ENCODE measurements around the gene MCM3. TPM values are rescaled to one million over a fixed set of nuclear protein-coding genes. Genes with fewer than 3 reads are reported as not detected.

Gene MCM3
- total RNA-seq: 213 TPM in 2 replicates

GRCh38 chr6:52284460-52285176, at the start of gene MCM3:
Gene MCM3 (minus strand): TSS chr6:52284742. CDS start chr6:52284674, 68 bp downstream.
- peaks cover 40% of the 10 kb centered on the region for H3K36me3 Mint-ChIP-seq (ENCODE audit: low read depth)
- intact Hi-C loops (cut with micrococcal nuclease): loop anchor here (1.0 to 5.0 kb wide), 10 partner anchors 20 to 698 kb away; partner anchors contain the start of genes PAQR8 and TRAM2
- H3K4me1 Mint-ChIP-seq (ENCODE audit: low read depth): peaks cover 44% of the 10 kb centered on the region
- no peak within 1 kb of the TSS for H3K4me3 Mint-ChIP-seq (ENCODE audit: low read depth)
- H3K9me3 Mint-ChIP-seq: no peaks in the 10 kb centered on the region
- no peak within 1 kb of the TSS for H3K27ac Mint-ChIP-seq
- no peaks in the 10 kb centered on the region for H3K27me3 Mint-ChIP-seq (ENCODE audit: low read depth)
- peak; percentile 98 for DNase-seq (ENCODE audit: low spot score)

GRCh38 chr6:52333840-52334200, 49.3 kb upstream of the MCM3 start:
- peaks cover 32% of the 10 kb centered on the region for H3K4me1 Mint-ChIP-seq (ENCODE audit: low read depth)
- no peaks in the 10 kb centered on the region for H3K27me3 Mint-ChIP-seq (ENCODE audit: low read depth)
- intact Hi-C loops (cut with micrococcal nuclease): no loop called here
- H3K4me3 Mint-ChIP-seq (ENCODE audit: low read depth): no peak overlapping the region
- DNase-seq (ENCODE audit: low spot score): no peak
- H3K27ac Mint-ChIP-seq: no peak overlapping the region
- H3K9me3 Mint-ChIP-seq: no peaks in the 10 kb centered on the region
- no peaks in the 10 kb centered on the region for H3K36me3 Mint-ChIP-seq (ENCODE audit: low read depth)

GRCh38 chr6:52331793-52332457, 47.4 kb upstream of the MCM3 start:
- Mint-ChIP-seq H3K27ac (no peak overlapping the region), H3K9me3 (no peaks in the 10 kb centered on the region), H3K27me3 (ENCODE audit: low read depth) (no peaks in the 10 kb centered on the region), H3K4me1 (ENCODE audit: low read depth) (peaks cover 21% of the 10 kb centered on the region), H3K4me3 (ENCODE audit: low read depth) (no peak overlapping the region), H3K36me3 (ENCODE audit: low read depth) (no peaks in the 10 kb centered on the region)
- intact Hi-C loops (cut with micrococcal nuclease): no loop called here
- DNase-seq (ENCODE audit: low spot score): no peak

GRCh38 chr6:52330470-52330869, 45.9 kb upstream of the MCM3 start:
- Mint-ChIP-seq H3K27ac (no peak overlapping the region), H3K27me3 (ENCODE audit: low read depth) (no peaks in the 10 kb centered on the region), H3K36me3 (ENCODE audit: low read depth) (no peaks in the 10 kb centered on the region), H3K4me1 (ENCODE audit: low read depth) (peaks cover 12% of the 10 kb centered on the region), H3K4me3 (ENCODE audit: low read depth) (no peak overlapping the region), H3K9me3 (no peaks in the 10 kb centered on the region)
- DNase-seq (ENCODE audit: low spot score): no peak
- intact Hi-C loops (cut with micrococcal nuclease): no loop called here

GRCh38 chr6:52328729-52329128, 44.2 kb upstream of the MCM3 start:
- no peak for DNase-seq (ENCODE audit: low spot score)
- no peaks in the 10 kb centered on the region for H3K36me3 Mint-ChIP-seq (ENCODE audit: low read depth)
- no peak overlapping the region for H3K27ac Mint-ChIP-seq
- intact Hi-C loops (cut with micrococcal nuclease): no loop called here
- peaks cover 5% of the 10 kb centered on the region for H3K4me1 Mint-ChIP-seq (ENCODE audit: low read depth)
- H3K4me3 Mint-ChIP-seq (ENCODE audit: low read depth): no peak overlapping the region
- no peaks in the 10 kb centered on the region for H3K27me3 Mint-ChIP-seq (ENCODE audit: low read depth)
- no peaks in the 10 kb centered on the region for H3K9me3 Mint-ChIP-seq

GRCh38 chr6:52328303-52328662, 43.7 kb upstream of the MCM3 start:
- Mint-ChIP-seq H3K27me3 (ENCODE audit: low read depth) (no peaks in the 10 kb centered on the region), H3K36me3 (ENCODE audit: low read depth) (no peaks in the 10 kb centered on the region), H3K27ac (no peak overlapping the region), H3K4me3 (ENCODE audit: low read depth) (no peak overlapping the region), H3K4me1 (ENCODE audit: low read depth) (peaks cover under 1% of the 10 kb centered on the region), H3K9me3 (no peaks in the 10 kb centered on the region)
- no peak for DNase-seq (ENCODE audit: low spot score)
- intact Hi-C loops (cut with micrococcal nuclease): no loop called here

- no peak overlapping the region for H3K27ac Mint-ChIP-seq
These were observed 42.2 kb upstream of the MCM3 start for GRCh38 chr6:52326540-52327364.

GRCh38 chr6:52325695-52326471, 41.3 kb upstream of the MCM3 start:
- no peak for DNase-seq (ENCODE audit: low spot score)
- H3K36me3 Mint-ChIP-seq (ENCODE audit: low read depth): no peaks in the 10 kb centered on the region
- no peaks in the 10 kb centered on the region for H3K27me3 Mint-ChIP-seq (ENCODE audit: low read depth)
- H3K4me3 Mint-ChIP-seq (ENCODE audit: low read depth): no peak overlapping the region
- H3K4me1 Mint-ChIP-seq (ENCODE audit: low read depth): no peaks in the 10 kb centered on the region
- H3K9me3 Mint-ChIP-seq: no peaks in the 10 kb centered on the region
- intact Hi-C loops (cut with micrococcal nuclease): no loop called here
- H3K27ac Mint-ChIP-seq: no peak overlapping the region

More at GRCh38 chr6:52326540-52327364, 42.2 kb upstream of the MCM3 start:
- Mint-ChIP-seq H3K4me3 (ENCODE audit: low read depth) (no peak overlapping the region), H3K27me3 (ENCODE audit: low read depth) (no peaks in the 10 kb centered on the region), H3K36me3 (ENCODE audit: low read depth) (no peaks in the 10 kb centered on the region), H3K4me1 (ENCODE audit: low read depth) (no peaks in the 10 kb centered on the region), H3K9me3 (no peaks in the 10 kb centered on the region)
- intact Hi-C loops (cut with micrococcal nuclease): no loop called here
- DNase-seq (ENCODE audit: low spot score): no peak

- H3K4me3 Mint-ChIP-seq (ENCODE audit: low read depth): no peak overlapping the region
- H3K9me3 Mint-ChIP-seq: no peaks in the 10 kb centered on the region
- no peaks in the 10 kb centered on the region for H3K36me3 Mint-ChIP-seq (ENCODE audit: low read depth)
- H3K27me3 Mint-ChIP-seq (ENCODE audit: low read depth): no peaks in the 10 kb centered on the region
- no peak overlapping the region for H3K27ac Mint-ChIP-seq
- no peaks in the 10 kb centered on the region for H3K4me1 Mint-ChIP-seq (ENCODE audit: low read depth)
- intact Hi-C loops (cut with micrococcal nuclease): no loop called here
- no peak for DNase-seq (ENCODE audit: low spot score)
These were observed 39.6 kb upstream of the MCM3 start for GRCh38 chr6:52324189-52324588.

- H3K4me3 Mint-ChIP-seq (ENCODE audit: low read depth): no peak overlapping the region
- no peak for DNase-seq (ENCODE audit: low spot score)
- no peaks in the 10 kb centered on the region for H3K9me3 Mint-ChIP-seq
- H3K36me3 Mint-ChIP-seq (ENCODE audit: low read depth): no peaks in the 10 kb centered on the region
- H3K4me1 Mint-ChIP-seq (ENCODE audit: low read depth): peaks cover 11% of the 10 kb centered on the region
- no peak overlapping the region for H3K27ac Mint-ChIP-seq
- intact Hi-C loops (cut with micrococcal nuclease): no loop called here
- H3K27me3 Mint-ChIP-seq (ENCODE audit: low read depth): no peaks in the 10 kb centered on the region
These were observed 33.5 kb upstream of the MCM3 start for GRCh38 chr6:52317841-52318581.

GRCh38 chr6:52317211-52317610, 32.7 kb upstream of the MCM3 start:
- Mint-ChIP-seq H3K36me3 (ENCODE audit: low read depth) (no peaks in the 10 kb centered on the region), H3K4me1 (ENCODE audit: low read depth) (peaks cover 11% of the 10 kb centered on the region), H3K4me3 (ENCODE audit: low read depth) (no peak overlapping the region), H3K9me3 (no peaks in the 10 kb centered on the region), H3K27me3 (ENCODE audit: low read depth) (no peaks in the 10 kb centered on the region), H3K27ac (no peak overlapping the region)
- DNase-seq (ENCODE audit: low spot score): no peak
- intact Hi-C loops (cut with micrococcal nuclease): no loop called here

GRCh38 chr6:52314752-52315151, 30.2 kb upstream of the MCM3 start:
- DNase-seq (ENCODE audit: low spot score): no peak

More at GRCh38 chr6:52314752-52315151, 30.2 kb upstream of the MCM3 start:
- no peaks in the 10 kb centered on the region for H3K36me3 Mint-ChIP-seq (ENCODE audit: low read depth)
- intact Hi-C loops (cut with micrococcal nuclease): no loop called here
- H3K4me1 Mint-ChIP-seq (ENCODE audit: low read depth): peaks cover 15% of the 10 kb centered on the region
- H3K9me3 Mint-ChIP-seq: no peaks in the 10 kb centered on the region
- H3K4me3 Mint-ChIP-seq (ENCODE audit: low read depth): no peak overlapping the region
- H3K27me3 Mint-ChIP-seq (ENCODE audit: low read depth): no peaks in the 10 kb centered on the region
- no peak overlapping the region for H3K27ac Mint-ChIP-seq
